ENCODE measurements around the gene NUDT22.

Gene NUDT22

DNA sequence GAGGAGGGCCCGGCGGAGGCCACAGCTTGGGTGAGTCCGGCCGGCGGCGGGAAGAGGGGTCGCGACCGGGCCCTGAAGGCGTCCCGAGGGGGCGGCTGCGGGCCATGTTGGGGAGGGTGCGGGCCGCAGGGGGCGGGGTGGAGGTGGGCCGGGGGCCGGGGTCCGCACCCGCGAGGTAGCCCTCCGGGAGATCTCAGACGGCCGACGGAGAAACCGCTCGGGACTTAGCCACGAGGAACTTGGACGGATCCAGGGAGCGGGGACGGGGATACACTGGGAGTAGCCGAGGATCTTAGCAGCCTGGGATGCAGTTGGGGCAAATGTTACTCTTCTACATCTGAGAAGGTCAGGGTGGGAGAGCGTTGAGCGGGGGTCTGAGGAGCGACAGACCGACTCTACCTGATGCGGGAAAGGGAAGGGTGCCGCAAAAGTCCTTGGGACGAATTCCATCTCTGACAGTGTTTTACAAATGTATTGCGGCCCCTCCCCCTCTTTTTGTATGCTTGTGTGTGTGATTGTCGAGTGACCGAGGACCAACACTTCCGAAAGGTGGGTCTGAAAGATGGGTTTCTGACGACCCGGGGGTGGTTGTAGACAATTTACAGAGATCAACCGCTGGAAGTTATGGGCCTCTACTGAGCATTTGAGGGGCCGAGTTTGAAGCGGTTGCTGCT, 39.4 kb upstream of the NUDT22 start:
- Histone ChIP-seq H3K27me3 (replicated peaks; ENCODE audit: control insufficient read depth, insufficient read depth, low read length) (no peaks in the 10 kb centered on the region), H3K9ac (ENCODE audit: low read length) (no peak overlapping the region), H3K36me3 (ENCODE audit: control insufficient read depth, insufficient read depth, low read length, severe bottlenecking) (no peaks in the 10 kb centered on the region), H3K9me3 (ENCODE audit: control insufficient read depth, low read length) (no peaks in the 10 kb centered on the region), H3K4me3 (ENCODE audit: low read length) (no peak overlapping the region), H3K4me1 (ENCODE audit: control insufficient read depth, insufficient read depth, low read length) (peaks cover 33% of the 10 kb centered on the region)
- peak; percentile 54 for DNase-seq (ENCODE audit: low read depth)

DNA sequence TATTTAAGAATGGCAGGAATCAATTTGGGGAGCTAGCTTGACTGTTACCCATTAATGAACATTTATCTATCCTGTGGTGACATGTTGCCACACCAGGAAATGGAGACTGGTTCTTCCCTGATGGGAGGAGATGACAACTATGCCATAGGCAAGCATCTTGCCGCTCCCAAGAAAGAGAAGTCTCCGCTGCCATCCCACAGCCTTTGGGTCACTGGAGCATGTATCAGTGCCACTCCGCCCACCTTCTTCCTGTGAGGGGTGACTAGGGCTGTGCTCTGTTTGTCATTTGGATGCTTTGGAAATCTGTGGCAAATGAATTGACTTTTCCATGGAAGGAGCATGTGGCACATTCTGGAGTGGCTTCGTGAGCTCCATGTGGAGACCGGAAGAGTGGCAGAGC, 33.6 kb upstream of the NUDT22 start:
- no peaks in the 10 kb centered on the region for H3K9me3 ChIP-seq (ENCODE audit: control insufficient read depth, low read length)
- H3K9ac ChIP-seq (ENCODE audit: low read length) = no peak overlapping the region
- H3K27me3 ChIP-seq (replicated peaks; ENCODE audit: control insufficient read depth, insufficient read depth, low read length) = no peaks in the 10 kb centered on the region
- peaks cover 9% of the 10 kb centered on the region for H3K4me1 ChIP-seq (ENCODE audit: control insufficient read depth, insufficient read depth, low read length)
- DNase-seq (ENCODE audit: low read depth) = no peak
- H3K4me3 ChIP-seq (ENCODE audit: low read length) = no peak overlapping the region
- peaks cover 46% of the 10 kb centered on the region for H3K36me3 ChIP-seq (ENCODE audit: control insufficient read depth, insufficient read depth, low read length, severe bottlenecking)

DNA sequence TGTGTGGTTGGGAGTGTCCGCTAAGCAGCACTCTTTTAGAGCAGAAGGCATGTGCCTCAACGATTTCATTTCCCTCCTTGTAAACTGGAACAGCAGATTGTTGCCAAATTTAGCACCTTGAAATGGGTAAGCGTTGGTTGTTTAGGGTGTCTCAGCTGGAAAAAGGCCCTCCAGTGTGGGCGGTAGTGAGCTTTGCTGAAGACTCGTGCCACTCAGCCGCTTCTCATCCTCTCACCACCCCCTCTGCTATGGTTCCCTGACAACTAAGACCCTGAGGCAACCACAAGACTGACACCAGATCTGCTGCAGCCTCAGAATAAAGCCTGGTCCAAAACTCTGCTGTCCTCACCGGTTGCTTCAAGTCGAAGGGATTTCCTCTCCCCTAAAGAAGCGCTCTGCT, 29.4 kb upstream of the NUDT22 start:
- H3K9me3 ChIP-seq (ENCODE audit: control insufficient read depth, low read length) = no peaks in the 10 kb centered on the region
- no peak overlapping the region for H3K4me3 ChIP-seq (ENCODE audit: low read length)
- H3K4me1 ChIP-seq (ENCODE audit: control insufficient read depth, insufficient read depth, low read length) = no peaks in the 10 kb centered on the region
- H3K36me3 ChIP-seq (ENCODE audit: control insufficient read depth, insufficient read depth, low read length, severe bottlenecking) = peaks cover 84% of the 10 kb centered on the region
- no peak for DNase-seq (ENCODE audit: low read depth)
- no peaks in the 10 kb centered on the region for H3K27me3 ChIP-seq (replicated peaks; ENCODE audit: control insufficient read depth, insufficient read depth, low read length)
- H3K9ac ChIP-seq (ENCODE audit: low read length) = no peak overlapping the region

DNA sequence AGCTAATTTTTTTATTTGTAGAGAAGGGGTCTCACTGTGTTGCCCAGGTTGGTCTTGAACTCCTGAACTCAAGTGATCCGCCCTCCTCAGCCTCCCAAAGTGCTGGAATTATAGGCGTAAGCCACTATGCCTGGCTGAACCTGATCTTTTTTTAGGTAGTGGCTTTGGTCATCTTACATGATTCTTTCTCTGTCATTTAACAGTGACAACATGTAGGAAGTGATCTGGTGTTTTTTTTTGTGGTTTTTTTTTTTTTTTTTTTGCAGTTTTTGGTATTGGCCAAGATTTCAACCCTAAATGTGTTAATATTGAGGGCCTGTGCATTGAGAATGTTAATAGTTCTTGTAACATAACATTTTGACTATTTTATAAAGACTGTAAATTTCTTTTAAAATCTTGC, 27.6 kb upstream of the NUDT22 start:
- H3K36me3 ChIP-seq (ENCODE audit: control insufficient read depth, insufficient read depth, low read length, severe bottlenecking) = peaks cover 95% of the 10 kb centered on the region
- no peak overlapping the region for H3K4me3 ChIP-seq (ENCODE audit: low read length)
- H3K27me3 ChIP-seq (replicated peaks; ENCODE audit: control insufficient read depth, insufficient read depth, low read length) = no peaks in the 10 kb centered on the region
- DNase-seq (ENCODE audit: low read depth) = no peak
- no peak overlapping the region for H3K9ac ChIP-seq (ENCODE audit: low read length)
- H3K4me1 ChIP-seq (ENCODE audit: control insufficient read depth, insufficient read depth, low read length) = no peaks in the 10 kb centered on the region
- no peaks in the 10 kb centered on the region for H3K9me3 ChIP-seq (ENCODE audit: control insufficient read depth, low read length)

DNA sequence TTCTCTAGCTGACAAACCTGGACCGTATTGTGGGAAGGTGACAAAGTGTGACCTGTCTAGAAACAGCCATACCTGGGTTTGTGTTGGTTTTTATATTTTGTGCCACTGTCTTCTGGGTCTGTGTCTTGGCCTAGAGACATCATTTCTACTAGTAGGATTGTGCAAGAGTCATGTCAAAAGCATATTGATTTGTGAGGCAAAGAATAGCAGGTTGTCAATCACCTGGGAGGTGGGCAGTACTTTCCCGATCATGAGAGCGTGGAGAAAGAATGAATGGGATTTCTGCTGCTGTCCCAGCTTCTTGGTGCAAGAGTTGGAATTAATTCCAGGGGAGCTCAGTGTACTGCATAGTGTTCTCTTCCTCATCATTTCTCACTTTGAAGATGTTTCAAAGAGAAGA, 24.5 kb upstream of the NUDT22 start:
- H3K4me3 ChIP-seq (ENCODE audit: low read length) = no peak overlapping the region
- no peak overlapping the region for H3K9ac ChIP-seq (ENCODE audit: low read length)
- H3K27me3 ChIP-seq (replicated peaks; ENCODE audit: control insufficient read depth, insufficient read depth, low read length) = no peaks in the 10 kb centered on the region
- H3K9me3 ChIP-seq (ENCODE audit: control insufficient read depth, low read length) = no peaks in the 10 kb centered on the region
- no peak for DNase-seq (ENCODE audit: low read depth)
- H3K4me1 ChIP-seq (ENCODE audit: control insufficient read depth, insufficient read depth, low read length) = no peaks in the 10 kb centered on the region
- peaks cover 81% of the 10 kb centered on the region for H3K36me3 ChIP-seq (ENCODE audit: control insufficient read depth, insufficient read depth, low read length, severe bottlenecking)

DNA sequence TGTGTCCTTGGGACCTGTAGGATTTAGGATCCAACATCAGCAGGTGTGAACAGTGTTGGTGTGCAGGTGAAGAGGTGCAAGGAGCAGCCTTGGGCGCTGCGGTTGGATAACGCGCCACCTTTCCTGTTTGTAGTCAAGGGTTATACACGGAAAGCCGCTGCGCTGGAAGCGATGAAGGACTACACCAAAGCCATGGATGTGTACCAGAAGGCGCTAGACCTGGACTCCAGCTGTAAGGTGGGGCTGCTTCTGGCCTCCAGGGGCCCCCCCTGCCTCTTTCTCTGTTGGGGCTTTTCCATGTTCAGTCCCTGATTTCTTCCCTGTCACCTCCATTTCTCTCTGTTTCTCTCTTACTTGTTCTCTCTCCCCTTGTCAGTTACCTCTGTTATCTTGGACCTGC, 23.1 kb upstream of the NUDT22 start:
- Histone ChIP-seq H3K27me3 (replicated peaks; ENCODE audit: control insufficient read depth, insufficient read depth, low read length) (no peaks in the 10 kb centered on the region), H3K9me3 (ENCODE audit: control insufficient read depth, low read length) (no peaks in the 10 kb centered on the region), H3K4me3 (ENCODE audit: low read length) (no peak overlapping the region), H3K9ac (ENCODE audit: low read length) (no peak overlapping the region), H3K4me1 (ENCODE audit: control insufficient read depth, insufficient read depth, low read length) (peaks cover 9% of the 10 kb centered on the region), H3K36me3 (ENCODE audit: control insufficient read depth, insufficient read depth, low read length, severe bottlenecking) (peaks cover 66% of the 10 kb centered on the region)
- DNase-seq (ENCODE audit: low read depth) = no peak

DNA sequence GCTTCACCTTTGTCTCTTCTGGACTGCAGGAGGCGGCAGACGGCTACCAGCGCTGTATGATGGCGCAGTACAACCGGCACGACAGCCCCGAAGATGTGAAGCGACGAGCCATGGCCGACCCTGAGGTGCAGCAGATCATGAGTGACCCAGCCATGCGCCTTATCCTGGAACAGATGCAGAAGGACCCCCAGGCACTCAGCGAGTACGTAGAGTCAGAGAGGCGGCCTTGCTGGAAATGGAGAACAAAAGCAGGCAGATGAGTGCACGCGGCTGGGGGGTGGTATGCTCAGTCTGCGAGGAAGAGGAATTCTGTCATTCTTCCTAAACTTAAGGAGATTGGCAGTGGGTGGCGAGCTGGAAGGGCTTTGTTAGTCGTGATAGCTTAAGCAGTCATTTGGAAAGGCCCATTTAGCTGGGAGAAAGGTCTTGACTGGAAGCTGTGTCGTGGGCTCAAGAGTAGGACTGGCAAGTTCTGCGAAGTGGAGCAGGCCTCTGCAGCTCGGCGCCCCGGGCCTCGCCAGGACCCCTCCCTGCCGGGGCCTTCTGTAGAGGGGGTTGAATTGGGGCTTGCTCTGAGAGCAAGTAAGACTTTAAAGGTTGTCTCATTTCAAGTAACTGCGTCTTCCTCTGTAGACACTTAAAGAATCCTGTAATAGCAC, 22.5 kb upstream of the NUDT22 start:
- H3K27me3 ChIP-seq (replicated peaks; ENCODE audit: control insufficient read depth, insufficient read depth, low read length) = no peaks in the 10 kb centered on the region
- peaks cover 61% of the 10 kb centered on the region for H3K36me3 ChIP-seq (ENCODE audit: control insufficient read depth, insufficient read depth, low read length, severe bottlenecking)
- H3K9ac ChIP-seq (ENCODE audit: low read length) = no peak overlapping the region
- H3K9me3 ChIP-seq (ENCODE audit: control insufficient read depth, low read length) = no peaks in the 10 kb centered on the region
- H3K4me1 ChIP-seq (ENCODE audit: control insufficient read depth, insufficient read depth, low read length) = peaks cover 9% of the 10 kb centered on the region
- H3K4me3 ChIP-seq (ENCODE audit: low read length) = no peak overlapping the region
- DNase-seq (ENCODE audit: low read depth) = no peak

DNA sequence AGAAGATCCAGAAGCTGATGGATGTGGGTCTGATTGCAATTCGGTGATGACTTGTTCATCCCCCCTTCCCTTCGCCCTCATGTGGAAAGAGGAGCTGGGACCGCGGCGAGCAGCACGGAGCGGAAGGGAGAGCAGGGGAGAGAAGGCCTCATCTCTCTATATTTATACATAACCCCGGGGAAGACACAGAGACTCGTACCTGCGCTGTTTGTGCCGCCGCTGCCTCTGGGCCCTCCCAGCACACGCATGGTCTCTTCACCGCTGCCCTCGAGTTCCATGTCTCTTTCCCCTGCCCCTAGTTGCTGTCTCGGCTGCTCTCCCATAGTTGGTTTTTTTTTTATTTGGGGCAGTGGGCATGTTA, 22.0 kb upstream of the NUDT22 start:
- Histone ChIP-seq H3K36me3 (ENCODE audit: control insufficient read depth, insufficient read depth, low read length, severe bottlenecking) (peaks cover 56% of the 10 kb centered on the region), H3K9me3 (ENCODE audit: control insufficient read depth, low read length) (no peaks in the 10 kb centered on the region), H3K4me3 (ENCODE audit: low read length) (no peak overlapping the region), H3K9ac (ENCODE audit: low read length) (peak overlapping the region; percentile 22), H3K4me1 (ENCODE audit: control insufficient read depth, insufficient read depth, low read length) (peaks cover 9% of the 10 kb centered on the region), H3K27me3 (replicated peaks; ENCODE audit: control insufficient read depth, insufficient read depth, low read length) (no peaks in the 10 kb centered on the region)
- no peak for DNase-seq (ENCODE audit: low read depth)

DNA sequence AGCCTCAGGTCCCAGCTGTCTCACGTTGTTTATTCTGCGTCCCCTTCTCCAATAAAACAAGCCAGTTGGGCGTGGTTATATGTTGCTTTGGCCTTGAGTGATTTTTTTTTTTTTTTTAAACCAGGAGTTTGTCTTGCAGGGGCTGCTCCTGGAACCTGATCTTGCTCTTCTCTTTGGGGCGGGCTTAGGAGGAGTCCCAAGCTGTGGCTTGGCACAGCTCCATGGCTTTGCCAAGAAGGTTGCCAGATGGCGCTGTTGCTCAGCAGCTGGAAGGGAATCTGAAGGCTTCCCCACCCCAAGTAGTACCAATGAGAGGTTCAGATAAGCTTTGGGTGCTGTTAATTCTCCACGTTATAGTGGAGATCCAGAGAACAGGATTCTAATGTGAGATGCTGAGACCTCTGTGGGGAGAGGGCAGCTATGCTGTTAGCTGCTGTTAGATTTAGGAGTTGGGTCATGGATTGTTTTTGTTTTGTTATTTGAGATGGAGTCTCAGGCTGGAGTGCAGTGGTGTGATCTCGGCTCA, 21.5 kb upstream of the NUDT22 start:
- H3K4me3 ChIP-seq (ENCODE audit: low read length) = no peak overlapping the region
- peaks cover 55% of the 10 kb centered on the region for H3K36me3 ChIP-seq (ENCODE audit: control insufficient read depth, insufficient read depth, low read length, severe bottlenecking)
- peak; percentile 97 for DNase-seq (ENCODE audit: low read depth)

DNA sequence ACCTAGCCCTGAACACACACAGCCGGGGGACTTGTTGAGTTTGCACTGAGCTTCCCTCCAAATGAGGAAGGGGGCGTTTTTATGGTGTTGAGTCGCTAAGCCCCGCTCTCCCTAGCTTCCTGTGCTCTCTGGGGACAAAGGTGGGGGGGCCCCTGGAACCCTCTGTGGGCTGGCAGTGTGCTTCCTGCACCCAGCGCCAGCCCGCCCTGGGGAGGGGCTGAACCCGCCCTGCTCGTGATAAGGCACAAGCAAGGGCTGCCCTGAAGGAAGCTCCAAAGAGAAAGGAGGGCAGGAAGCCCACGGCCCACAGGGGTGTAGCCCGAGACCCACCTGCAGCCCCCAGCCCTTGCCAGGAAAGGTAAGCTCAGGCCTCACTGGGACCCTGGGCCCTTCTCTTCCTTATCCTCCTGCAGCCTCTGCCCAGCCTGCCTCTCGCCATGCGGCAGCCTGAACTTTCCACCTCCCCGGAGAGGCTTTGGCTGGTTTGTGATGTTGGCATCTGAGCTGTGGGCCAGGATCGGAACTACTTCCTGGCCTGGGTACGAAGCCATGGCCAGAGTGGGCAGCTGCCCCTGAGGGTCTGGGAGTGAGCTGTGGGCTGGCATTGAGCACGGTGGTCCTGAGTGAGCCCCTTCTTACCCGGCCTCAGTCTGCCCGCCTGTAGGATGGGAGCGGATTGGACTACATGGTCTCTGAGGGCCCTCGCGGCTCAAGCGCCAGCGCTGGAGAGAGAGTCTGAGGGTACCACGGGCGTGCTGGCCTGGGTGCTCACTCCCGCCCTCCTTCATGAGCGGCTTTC, 19.4 kb upstream of the NUDT22 start, which contains the start of gene FERMT3:
TSS of gene FERMT3 (plus strand) at position 265 of the 799 bp plus-strand sequence. CDS start 644 bp downstream, outside the sequence.
- Histone ChIP-seq H3K4me1 (ENCODE audit: control insufficient read depth, insufficient read depth, low read length) (peaks cover 9% of the 10 kb centered on the region), H3K27me3 (replicated peaks; ENCODE audit: control insufficient read depth, insufficient read depth, low read length) (no peaks in the 10 kb centered on the region), H3K9ac (ENCODE audit: low read length) (peak within 1 kb of the TSS; percentile 74), H3K4me3 (ENCODE audit: low read length) (peak within 1 kb of the TSS; percentile 61), H3K9me3 (ENCODE audit: control insufficient read depth, low read length) (no peaks in the 10 kb centered on the region), H3K36me3 (ENCODE audit: control insufficient read depth, insufficient read depth, low read length, severe bottlenecking) (peaks cover 34% of the 10 kb centered on the region)
- no peak for DNase-seq (ENCODE audit: low read depth)

More for the DNA sequence above, 21.5 kb upstream of the NUDT22 start:
- peaks cover 9% of the 10 kb centered on the region for H3K4me1 ChIP-seq (ENCODE audit: control insufficient read depth, insufficient read depth, low read length)
- no peaks in the 10 kb centered on the region for H3K27me3 ChIP-seq (replicated peaks; ENCODE audit: control insufficient read depth, insufficient read depth, low read length)
- H3K9ac ChIP-seq (ENCODE audit: low read length) = peak overlapping the region; percentile 22
- H3K9me3 ChIP-seq (ENCODE audit: control insufficient read depth, low read length) = no peaks in the 10 kb centered on the region
